Measurements from ENCODE around the gene HPN. TPM values are rescaled to one million over a fixed set of nuclear protein-coding genes. Genes with fewer than 3 reads are reported as not detected.

The HPN gene
- total RNA-seq, 1 experiment from 2014 or later = 10.6 TPM

DNA sequence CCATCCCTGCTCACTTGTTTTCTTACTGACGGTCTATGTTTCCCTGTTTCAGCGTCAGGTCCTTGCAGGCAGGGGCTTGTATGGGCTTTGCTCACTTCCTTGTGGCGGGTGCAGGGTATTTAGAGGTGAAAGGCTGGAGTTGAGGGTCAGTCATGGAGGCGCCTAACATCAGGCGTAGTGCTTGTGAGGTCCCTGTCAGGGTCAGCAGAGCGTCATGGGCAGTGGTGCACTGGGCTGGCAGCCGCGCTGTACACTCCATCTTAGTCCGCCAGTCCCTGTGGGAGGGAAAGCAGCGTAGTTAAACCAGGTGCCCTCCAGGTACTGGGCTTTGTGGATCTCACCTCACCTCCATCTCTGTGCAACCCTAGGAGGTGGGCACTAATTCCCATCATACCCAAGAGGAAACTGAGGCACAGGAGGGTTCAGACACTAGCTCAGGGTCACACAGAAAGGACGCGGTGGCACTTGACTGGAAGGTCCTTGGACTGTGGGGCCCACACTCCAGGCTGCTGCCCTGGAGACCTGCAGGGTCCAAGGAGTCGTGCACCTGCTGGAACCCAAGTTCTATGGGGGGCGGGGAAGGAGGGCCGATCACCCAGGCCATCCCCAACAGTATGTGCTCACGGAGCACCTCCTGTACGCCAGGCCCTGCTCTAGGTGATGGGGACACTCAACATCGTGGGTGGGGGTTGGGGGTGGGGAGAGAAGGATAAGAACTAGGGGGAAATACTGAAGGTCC, 36.8 kb upstream of the HPN start:
- H3K4me3 Mint-ChIP-seq = peak overlapping the region in 1 of 2 experiments; percentile 42; a peak in 1 of 5 replicates
- H4K5ac ChIP-seq (ENCODE audit: insufficient read length, low read depth, low read length) = no peak overlapping the region
- H2BK5ac ChIP-seq (ENCODE audit: insufficient read length, low read length) = no peak overlapping the region
- peaks cover 46% of the 10 kb centered on the region; the same call in 1 of the 2 replicates for H3K79me2 ChIP-seq (ENCODE audit: insufficient read depth, low read length)
- H2BK120ac ChIP-seq (ENCODE audit: low read depth, low read length, poor library complexity, severe bottlenecking) = no peak overlapping the region
- H3K23ac ChIP-seq (ENCODE audit: insufficient read length, low read depth, low read length) = no peak overlapping the region
- H2AK5ac ChIP-seq (ENCODE audit: insufficient read length, low read length) = no peak overlapping the region
- H4K20me1 ChIP-seq (ENCODE audit: control insufficient read depth, insufficient read depth, insufficient read length) = peaks cover 2% of the 10 kb centered on the region
- H3K9me3 ChIP-seq (ENCODE audit: control insufficient read depth, low read depth, low read length) = no peaks in the 10 kb centered on the region
- no peak overlapping the region for H3K4ac ChIP-seq (ENCODE audit: low read depth, low read length)
- H3K18ac ChIP-seq (ENCODE audit: insufficient read length, low read depth, low read length) = no peak overlapping the region
- peaks cover 11% of the 10 kb centered on the region for H3K23me2 ChIP-seq (ENCODE audit: insufficient read length, low read depth, low read length, poor library complexity, severe bottlenecking)
- H2BK12ac ChIP-seq (ENCODE audit: insufficient read length, low read depth, low read length) = no peak overlapping the region
- no peak overlapping the region for H2AFZ ChIP-seq (ENCODE audit: low read length)
- H3K14ac ChIP-seq (ENCODE audit: insufficient read depth, low read length) = no peak overlapping the region
- H3K9me3 Mint-ChIP-seq = peaks cover 0 to 2% of the 10 kb centered on the region in 2 experiments; a peak in 3 of 5 replicates
- H2BK15ac ChIP-seq (ENCODE audit: low read depth, low read length) = no peak overlapping the region
- no peak overlapping the region for H4K91ac ChIP-seq (ENCODE audit: insufficient read length, low read depth, low read length)
- H4K8ac ChIP-seq (replicated peaks; ENCODE audit: insufficient read length, low read depth, low read length) = no peak overlapping the region
- H3K79me1 ChIP-seq (ENCODE audit: insufficient read depth, low read depth, low read length, poor library complexity, severe bottlenecking) = peaks cover 11% of the 10 kb centered on the region
- no peak overlapping the region for H3K4me2 ChIP-seq (ENCODE audit: insufficient read depth, insufficient read length, low read length)
- H3K9ac ChIP-seq (ENCODE audit: extremely low read depth, insufficient read length, low read length) = no peak overlapping the region
- H2BK20ac ChIP-seq (ENCODE audit: low read depth, low read length, poor library complexity, severe bottlenecking) = no peak overlapping the region
- peaks cover 52 to 67% (median 60%) of the 10 kb centered on the region in 3 experiments for H3K36me3 Mint-ChIP-seq (ENCODE audit: insufficient read depth in 1 of 3, low read depth in 3 of 3)
- no peak for DNase-seq
- no peaks in the 10 kb centered on the region for H3K27me3 ChIP-seq (ENCODE audit: insufficient read depth, low read length)
- WGBS (ENCODE audit: extremely low coverage, insufficient read length, low lambda C conversion rate) = no CpG with 5 or more reads among the region's 18 CpGs
- H3K56ac ChIP-seq (ENCODE audit: insufficient read length, low read depth, low read length) = no peak overlapping the region
- peak overlapping the region; percentile 81 to 87 (median 83); a peak in 6 of 7 replicates for H3K27ac Mint-ChIP-seq
- no peaks in the 10 kb centered on the region; the same call in 1 of the 2 replicates for H3K27me3 Mint-ChIP-seq (ENCODE audit: low read depth)
- H3T11ph ChIP-seq (ENCODE audit: low read length) = no peak overlapping the region
- H3K4me1 ChIP-seq (ENCODE audit: insufficient read depth, low read length) = peaks cover 3% of the 10 kb centered on the region; the same call in 1 of the 2 replicates
- H3K27ac ChIP-seq (ENCODE audit: insufficient read length, low read depth, low read length) = no peak overlapping the region
- TF ChIP-seq, protein P1, sequence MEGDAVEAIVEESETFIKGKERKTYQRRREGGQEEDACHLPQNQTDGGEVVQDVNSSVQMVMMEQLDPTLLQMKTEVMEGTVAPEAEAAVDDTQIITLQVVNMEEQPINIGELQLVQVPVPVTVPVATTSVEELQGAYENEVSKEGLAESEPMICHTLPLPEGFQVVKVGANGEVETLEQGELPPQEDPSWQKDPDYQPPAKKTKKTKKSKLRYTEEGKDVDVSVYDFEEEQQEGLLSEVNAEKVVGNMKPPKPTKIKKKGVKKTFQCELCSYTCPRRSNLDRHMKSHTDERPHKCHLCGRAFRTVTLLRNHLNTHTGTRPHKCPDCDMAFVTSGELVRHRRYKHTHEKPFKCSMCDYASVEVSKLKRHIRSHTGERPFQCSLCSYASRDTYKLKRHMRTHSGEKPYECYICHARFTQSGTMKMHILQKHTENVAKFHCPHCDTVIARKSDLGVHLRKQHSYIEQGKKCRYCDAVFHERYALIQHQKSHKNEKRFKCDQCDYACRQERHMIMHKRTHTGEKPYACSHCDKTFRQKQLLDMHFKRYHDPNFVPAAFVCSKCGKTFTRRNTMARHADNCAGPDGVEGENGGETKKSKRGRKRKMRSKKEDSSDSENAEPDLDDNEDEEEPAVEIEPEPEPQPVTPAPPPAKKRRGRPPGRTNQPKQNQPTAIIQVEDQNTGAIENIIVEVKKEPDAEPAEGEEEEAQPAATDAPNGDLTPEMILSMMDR (conservative IDR thresholded peaks at IDR 0.05) = no peak
- H3K4me1 Mint-ChIP-seq = peaks cover 23 to 34% of the 10 kb centered on the region in 2 experiments

Measured in H9 (cell line).